Gastroesophageal sphincter (tissue), 4 donors: Measurements from ENCODE around the gene NOL4L. TPM values are rescaled to one million over a fixed set of nuclear protein-coding genes. Genes with fewer than 3 reads are reported as not detected.

Source experiments
- ATAC-seq: fragments of 150-250 bp; one replicate; pipeline ENCODE4 v1.9.1; 2016; ENCODE audit warnings: mild to moderate bottlenecking, moderate library complexity
- H3K27ac ChIP-seq, 4 donors: fragments of 200-600 bp; sonication (generic) in 3 of 4; 1 replicate in 3 of 4; 2 replicates in 1 of 4; pipeline ENCODE4 v1.5.1; 2016 to 2019
- H3K27me3 ChIP-seq: fragments of 200-600 bp; sonication (generic); one replicate; pipeline ENCODE4 v1.5.1; 2019
- H3K36me3 ChIP-seq, 2 donors: fragments of 200-600 bp; sonication (generic); one replicate each; pipeline ENCODE4 v1.5.1; 2019; ENCODE audit warnings: control low read depth in 1 of 2
- H3K4me1 ChIP-seq, 3 donors: fragments of 200-600 bp; sonication (generic); 1 replicate in 2 of 3; 2 replicates in 1 of 3; pipeline ENCODE4 v1.5.1; 2016 to 2019; ENCODE audit warnings: control low read depth in 2 of 3
- H3K4me3 ChIP-seq, 2 donors: fragments of 200-600 bp; sonication (generic); one replicate each; pipeline ENCODE4 v1.5.1; 2019; ENCODE audit warnings: mild to moderate bottlenecking in 1 of 2, moderate library complexity in 1 of 2
- H3K9me3 ChIP-seq, 3 donors: fragments of 200-600 bp; sonication (generic); one replicate each; pipeline ENCODE4 v1.5.1; 2017 to 2019; ENCODE audit warnings: control low read depth in 2 of 3
- EP300 ChIP-seq: sonication (generic); formaldehyde crosslinking; IDR thresholded peaks from one replicate; pipeline ENCODE4 v1.6.1; 2017; ENCODE audit warnings: antibody characterized with exemption, mild to moderate bottlenecking
- POLR2A ChIP-seq, 2 donors: fragments of 450-650 bp; IDR thresholded peaks; one replicate each; pipeline ENCODE4 v1.6.1; 2017; ENCODE audit warnings: antibody characterized with exemption in 2 of 2, mild to moderate bottlenecking in 2 of 2, moderate library complexity in 1 of 2
- POLR2AphosphoS5 ChIP-seq: sonication (generic); formaldehyde crosslinking; IDR thresholded peaks from one replicate; pipeline ENCODE4 v1.6.1; 2017; ENCODE audit warnings: antibody characterized with exemption
- WGBS, 2 donors: methylation state at CpG; one replicate each; pipeline ENCODE4 v1.1.5; 2018; ENCODE audit warnings: low coverage in 1 of 2; 5-methylcytosine and 5-hydroxymethylcytosine counted together
- total RNA-seq, 4 donors: library from RNA; depleted of rRNA; stranded (reverse); fragments of >200 nt; gene quantifications; one replicate each; pipeline ENCODE4 v1.1.0, GENCODE V29; 2016
- TF ChIP-seq, protein P1 (sequence below), 4 experiments: fragments of 200-600 bp in 2 of 4; fragments of 450-650 bp in 2 of 4; sonication (generic) in 1 of 4; IDR thresholded peaks; one replicate each; pipeline ENCODE4 v1.5.1; 2017 to 2019; ENCODE audit warnings: antibody characterized with exemption in 4 of 4, mild to moderate bottlenecking in 2 of 4, moderate library complexity in 2 of 4

Gene NOL4L
- total RNA-seq, 4 donors from 2014 or later: 9.0 to 14.7 (median 10.8) TPM

DNA sequence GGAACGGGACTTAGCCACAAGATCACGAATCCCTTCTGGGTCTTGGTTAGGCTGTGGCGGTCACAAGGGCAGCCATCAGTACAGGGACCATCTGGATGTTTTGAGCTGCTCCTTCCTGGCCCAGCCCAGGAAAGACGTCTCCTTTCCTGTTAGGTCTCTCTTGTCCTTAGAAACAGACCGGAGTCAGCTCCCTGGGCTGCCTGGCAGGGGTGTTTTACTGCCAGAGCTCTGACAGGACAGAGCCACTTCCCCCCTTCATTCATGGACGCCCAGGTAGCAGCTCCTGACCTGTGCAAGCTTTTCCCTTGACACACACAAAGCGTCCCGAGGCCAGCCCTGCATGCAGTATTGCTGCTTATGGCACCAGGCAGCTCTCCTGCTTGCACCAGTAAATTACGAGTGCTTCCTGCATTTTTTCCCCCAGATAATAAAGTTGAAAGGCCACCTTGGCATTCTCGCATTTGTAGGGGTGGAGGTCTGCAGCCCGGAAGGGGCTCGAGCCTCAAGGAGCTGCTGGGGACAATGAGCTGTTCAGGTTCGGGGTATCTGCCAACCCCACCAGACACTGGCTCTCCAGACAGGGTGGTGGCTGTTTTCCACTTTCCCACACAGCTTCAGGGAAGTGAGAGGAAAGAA, 87.4 kb downstream of the NOL4L start:
- Histone ChIP-seq H3K27ac (no peak overlapping the region), H3K4me1 (no peaks in the 10 kb centered on the region), H3K9me3 (no peaks in the 10 kb centered on the region), H3K36me3 (no peaks in the 10 kb centered on the region), H3K4me3 (no peak overlapping the region), H3K27me3 (no peaks in the 10 kb centered on the region)
- peak; percentile 31 for ATAC-seq
- WGBS, 2 donors: 53 to 69% methylated on average over 5 to 6 of the region's 13 CpGs
- TF ChIP-seq POLR2AphosphoS5: no peak
- no peak for TF ChIP-seq POLR2A (IDR thresholded peaks at IDR 0.05)
- TF ChIP-seq, protein P1, sequence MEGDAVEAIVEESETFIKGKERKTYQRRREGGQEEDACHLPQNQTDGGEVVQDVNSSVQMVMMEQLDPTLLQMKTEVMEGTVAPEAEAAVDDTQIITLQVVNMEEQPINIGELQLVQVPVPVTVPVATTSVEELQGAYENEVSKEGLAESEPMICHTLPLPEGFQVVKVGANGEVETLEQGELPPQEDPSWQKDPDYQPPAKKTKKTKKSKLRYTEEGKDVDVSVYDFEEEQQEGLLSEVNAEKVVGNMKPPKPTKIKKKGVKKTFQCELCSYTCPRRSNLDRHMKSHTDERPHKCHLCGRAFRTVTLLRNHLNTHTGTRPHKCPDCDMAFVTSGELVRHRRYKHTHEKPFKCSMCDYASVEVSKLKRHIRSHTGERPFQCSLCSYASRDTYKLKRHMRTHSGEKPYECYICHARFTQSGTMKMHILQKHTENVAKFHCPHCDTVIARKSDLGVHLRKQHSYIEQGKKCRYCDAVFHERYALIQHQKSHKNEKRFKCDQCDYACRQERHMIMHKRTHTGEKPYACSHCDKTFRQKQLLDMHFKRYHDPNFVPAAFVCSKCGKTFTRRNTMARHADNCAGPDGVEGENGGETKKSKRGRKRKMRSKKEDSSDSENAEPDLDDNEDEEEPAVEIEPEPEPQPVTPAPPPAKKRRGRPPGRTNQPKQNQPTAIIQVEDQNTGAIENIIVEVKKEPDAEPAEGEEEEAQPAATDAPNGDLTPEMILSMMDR (IDR thresholded peaks at IDR 0.05): no peak
- TF ChIP-seq EP300: no peak

DNA sequence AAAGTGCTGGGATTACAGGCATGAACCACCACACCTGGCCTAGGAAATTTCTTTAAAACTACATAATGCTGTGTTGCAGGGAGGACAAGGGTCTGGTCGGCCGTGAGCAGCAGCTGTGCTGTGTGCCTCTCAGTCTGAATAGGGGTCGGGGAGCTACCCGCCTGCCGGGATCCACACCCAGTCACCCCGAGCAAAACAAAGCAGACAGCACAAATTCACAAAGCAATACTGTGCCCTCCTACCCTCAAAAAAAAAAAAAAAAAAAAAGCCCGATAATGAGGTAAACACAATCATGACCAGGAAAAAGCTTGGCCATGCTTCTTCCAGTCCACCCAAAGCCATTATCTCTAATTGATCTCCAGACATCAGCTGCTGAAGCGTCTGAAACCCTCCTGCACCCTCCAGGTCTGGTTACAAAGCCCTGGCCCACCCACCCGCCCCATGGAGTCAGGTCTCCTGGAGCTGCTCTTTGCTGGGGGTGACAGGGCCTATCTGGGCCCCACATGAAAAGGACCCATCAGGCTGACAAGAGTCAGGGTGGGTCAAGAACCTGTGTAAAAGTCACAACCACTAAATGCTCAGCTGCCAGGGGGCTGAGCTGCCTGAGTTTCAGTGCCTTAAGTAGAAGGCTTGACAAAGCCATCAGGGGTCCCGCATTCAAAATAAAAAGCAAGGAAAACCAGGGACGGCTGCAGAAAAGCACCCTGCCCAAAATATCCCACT, 88.2 kb downstream of the NOL4L start:
- no peak overlapping the region for H3K27ac ChIP-seq
- H3K9me3 ChIP-seq: no peaks in the 10 kb centered on the region
- H3K36me3 ChIP-seq: no peaks in the 10 kb centered on the region
- H3K27me3 ChIP-seq: no peaks in the 10 kb centered on the region
- 83 to 90% methylated on average over 2 to 6 of the region's 11 CpGs for WGBS, 2 donors
- H3K4me1 ChIP-seq: no peaks in the 10 kb centered on the region
- H3K4me3 ChIP-seq: no peak overlapping the region
- TF ChIP-seq POLR2AphosphoS5 (no peak), POLR2A (IDR thresholded peaks at IDR 0.05) (no peak), EP300 (no peak)
- TF ChIP-seq, protein P1 (IDR thresholded peaks at IDR 0.05): no peak
- ATAC-seq: no peak

DNA sequence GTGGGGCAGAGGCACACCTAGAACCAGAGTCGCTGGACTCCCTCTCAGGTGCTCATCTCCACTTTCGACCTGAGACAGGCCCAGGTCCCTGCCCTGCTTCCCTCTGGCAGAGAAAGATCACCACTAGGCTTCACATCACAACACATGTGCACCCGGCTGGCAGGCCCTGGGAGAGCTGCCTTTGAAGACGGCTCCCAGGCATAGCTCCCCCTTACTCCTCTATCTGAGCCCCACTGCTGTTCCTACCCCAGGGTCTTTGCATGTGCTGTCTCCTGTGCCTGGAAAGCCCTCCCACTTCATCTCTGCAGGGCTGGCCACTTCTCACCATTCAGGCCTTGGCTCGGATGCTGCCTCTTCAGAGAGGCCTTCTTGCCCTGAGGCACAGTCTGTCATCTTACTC, 89.2 kb downstream of the NOL4L start:
- no peaks in the 10 kb centered on the region for H3K9me3 ChIP-seq
- ATAC-seq: no peak
- no peak overlapping the region for H3K4me3 ChIP-seq
- H3K27ac ChIP-seq: no peak overlapping the region
- H3K27me3 ChIP-seq: no peaks in the 10 kb centered on the region
- TF ChIP-seq EP300 (no peak), POLR2A (IDR thresholded peaks at IDR 0.05) (no peak), POLR2AphosphoS5 (no peak)
- TF ChIP-seq, protein P1 (IDR thresholded peaks at IDR 0.05): no peak
- H3K4me1 ChIP-seq: no peaks in the 10 kb centered on the region
- WGBS, 2 donors: 86 to 100% methylated on average over 1 to 5 of the region's 5 CpGs
- no peaks in the 10 kb centered on the region for H3K36me3 ChIP-seq

DNA sequence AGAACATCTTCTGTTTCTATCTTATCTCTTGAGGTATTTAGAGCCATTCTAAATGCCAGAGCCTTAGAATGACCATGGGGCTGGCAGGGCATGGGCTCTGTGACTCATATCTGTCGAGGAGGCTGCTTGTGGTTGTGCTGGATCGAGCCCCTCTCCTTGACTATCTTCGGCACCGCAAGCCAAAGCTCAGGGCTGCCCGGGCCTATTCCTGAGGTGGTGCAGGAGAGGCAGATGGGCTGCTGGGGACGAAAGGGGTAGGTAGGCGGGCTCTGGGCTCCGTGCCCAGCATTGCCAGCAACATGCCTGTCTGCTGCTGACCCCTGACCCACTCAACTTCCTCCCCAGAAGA, 89.9 kb downstream of the NOL4L start:
- no peak for ATAC-seq
- H3K27ac ChIP-seq: no peak overlapping the region
- no peaks in the 10 kb centered on the region for H3K36me3 ChIP-seq
- H3K4me3 ChIP-seq: no peak overlapping the region
- H3K27me3 ChIP-seq: no peaks in the 10 kb centered on the region
- TF ChIP-seq, protein P1 (IDR thresholded peaks at IDR 0.05): no peak
- TF ChIP-seq POLR2AphosphoS5 (no peak), POLR2A (IDR thresholded peaks at IDR 0.05) (no peak), EP300 (no peak)
- H3K4me1 ChIP-seq: no peaks in the 10 kb centered on the region
- no peaks in the 10 kb centered on the region for H3K9me3 ChIP-seq
- WGBS, 2 donors: 50% methylated on average over 2 of the region's 8 CpGs; no CpG with 5 or more reads in 1 of the 2 donors
